MM.1S (cell line): ENCODE results near the gene TTC9C.

Source experiments
- EZH2 ChIP-seq: fragments of 300-600 bp; sonication (generic); optimal IDR thresholded peaks from 2 replicates; pipeline ENCODE3; 2017; ENCODE audit warnings: low read depth, mild to moderate bottlenecking, antibody characterized with exemption, low read length, mixed read lengths
- EZH2phosphoT487 ChIP-seq: fragments of 300-600 bp; sonication (generic); IDR thresholded peaks from 2 replicates; pipeline ENCODE4 v1.6.1; 2018; ENCODE audit warnings: antibody characterized with exemption, low read length
- TF ChIP-seq, protein P1 (sequence below): fragments of 300-600 bp; sonication (generic); IDR thresholded peaks from 2 replicates; pipeline ENCODE4 v1.5.1; 2016; ENCODE audit warnings: antibody characterized with exemption, low read length, mixed read lengths

DNA sequence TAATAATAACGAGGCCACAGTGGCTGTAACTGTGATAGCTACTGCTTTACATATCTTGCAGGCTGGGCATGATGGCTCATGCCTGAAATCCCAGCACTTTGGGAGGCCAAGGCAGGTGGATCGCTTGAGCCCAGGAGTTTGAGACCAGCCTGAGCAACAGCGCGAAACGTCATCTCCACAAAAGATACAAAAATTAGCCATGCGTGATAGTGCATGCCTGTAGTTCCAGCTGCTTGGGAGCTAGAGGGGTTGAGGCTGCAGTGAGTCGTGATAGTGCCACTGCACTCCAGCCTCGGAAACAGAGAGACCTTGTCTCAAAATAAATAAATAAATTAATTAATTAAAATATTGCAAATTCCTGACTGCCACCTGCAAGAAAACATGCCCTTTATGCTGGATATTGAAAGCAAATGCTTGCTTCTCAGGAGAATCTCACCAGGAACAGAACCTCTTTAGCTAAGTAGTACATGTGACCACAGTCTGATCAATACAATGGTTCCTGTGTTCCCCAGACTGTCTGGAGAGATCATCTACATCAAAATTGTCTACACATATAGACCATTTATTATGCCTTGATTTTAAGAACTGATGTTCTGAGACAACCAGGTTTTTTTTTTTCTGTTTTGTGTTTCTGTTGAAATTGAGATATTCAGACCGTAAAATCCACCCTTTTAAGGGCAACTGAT lies 19.3 kb downstream of the TTC9C start:
- TF ChIP-seq, protein P1, sequence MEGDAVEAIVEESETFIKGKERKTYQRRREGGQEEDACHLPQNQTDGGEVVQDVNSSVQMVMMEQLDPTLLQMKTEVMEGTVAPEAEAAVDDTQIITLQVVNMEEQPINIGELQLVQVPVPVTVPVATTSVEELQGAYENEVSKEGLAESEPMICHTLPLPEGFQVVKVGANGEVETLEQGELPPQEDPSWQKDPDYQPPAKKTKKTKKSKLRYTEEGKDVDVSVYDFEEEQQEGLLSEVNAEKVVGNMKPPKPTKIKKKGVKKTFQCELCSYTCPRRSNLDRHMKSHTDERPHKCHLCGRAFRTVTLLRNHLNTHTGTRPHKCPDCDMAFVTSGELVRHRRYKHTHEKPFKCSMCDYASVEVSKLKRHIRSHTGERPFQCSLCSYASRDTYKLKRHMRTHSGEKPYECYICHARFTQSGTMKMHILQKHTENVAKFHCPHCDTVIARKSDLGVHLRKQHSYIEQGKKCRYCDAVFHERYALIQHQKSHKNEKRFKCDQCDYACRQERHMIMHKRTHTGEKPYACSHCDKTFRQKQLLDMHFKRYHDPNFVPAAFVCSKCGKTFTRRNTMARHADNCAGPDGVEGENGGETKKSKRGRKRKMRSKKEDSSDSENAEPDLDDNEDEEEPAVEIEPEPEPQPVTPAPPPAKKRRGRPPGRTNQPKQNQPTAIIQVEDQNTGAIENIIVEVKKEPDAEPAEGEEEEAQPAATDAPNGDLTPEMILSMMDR: no peak
- TF ChIP-seq EZH2: no peak
- no peak for TF ChIP-seq EZH2phosphoT487
